Vagina (tissue), 2 donors: ENCODE results near the gene IFNL4.

Source experiments
- POLR2A ChIP-seq, 2 donors: fragments of 450-650 bp; IDR thresholded peaks; one replicate each; pipeline ENCODE4 v1.6.1; 2017; ENCODE audit warnings: antibody characterized with exemption in 2 of 2, mild to moderate bottlenecking in 2 of 2, moderate library complexity in 2 of 2
- TF ChIP-seq, protein P1 (sequence below), 3 experiments: fragments of 450-650 bp in 2 of 3; fragments of 200-600 bp in 1 of 3; sonication (generic) in 1 of 3; IDR thresholded peaks; one replicate each; pipeline ENCODE4 v1.5.1; 2017 to 2019; ENCODE audit warnings: antibody characterized with exemption in 3 of 3, mild to moderate bottlenecking in 2 of 3, moderate library complexity in 2 of 3

GRCh38 chr19:39247701-39248664, 673 bp downstream of the IFNL4 start:
- TF ChIP-seq, protein P1, sequence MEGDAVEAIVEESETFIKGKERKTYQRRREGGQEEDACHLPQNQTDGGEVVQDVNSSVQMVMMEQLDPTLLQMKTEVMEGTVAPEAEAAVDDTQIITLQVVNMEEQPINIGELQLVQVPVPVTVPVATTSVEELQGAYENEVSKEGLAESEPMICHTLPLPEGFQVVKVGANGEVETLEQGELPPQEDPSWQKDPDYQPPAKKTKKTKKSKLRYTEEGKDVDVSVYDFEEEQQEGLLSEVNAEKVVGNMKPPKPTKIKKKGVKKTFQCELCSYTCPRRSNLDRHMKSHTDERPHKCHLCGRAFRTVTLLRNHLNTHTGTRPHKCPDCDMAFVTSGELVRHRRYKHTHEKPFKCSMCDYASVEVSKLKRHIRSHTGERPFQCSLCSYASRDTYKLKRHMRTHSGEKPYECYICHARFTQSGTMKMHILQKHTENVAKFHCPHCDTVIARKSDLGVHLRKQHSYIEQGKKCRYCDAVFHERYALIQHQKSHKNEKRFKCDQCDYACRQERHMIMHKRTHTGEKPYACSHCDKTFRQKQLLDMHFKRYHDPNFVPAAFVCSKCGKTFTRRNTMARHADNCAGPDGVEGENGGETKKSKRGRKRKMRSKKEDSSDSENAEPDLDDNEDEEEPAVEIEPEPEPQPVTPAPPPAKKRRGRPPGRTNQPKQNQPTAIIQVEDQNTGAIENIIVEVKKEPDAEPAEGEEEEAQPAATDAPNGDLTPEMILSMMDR (IDR thresholded peaks at IDR 0.05), result no peak
- no peak for TF ChIP-seq POLR2A (IDR thresholded peaks at IDR 0.05)
